HG03575 (cell line): ENCODE data around the gene NBL1.

Source experiments
- ATAC-seq: cut with Tn5 transposase; IDR thresholded peaks from one replicate; pipeline ENCODE4 v1.9.1; 2021; ENCODE audit not compliant: unreplicated experiment, insufficient number of reproducible peaks, low FRiP score; ENCODE audit errors: extremely low read depth

The NBL1 gene

DNA sequence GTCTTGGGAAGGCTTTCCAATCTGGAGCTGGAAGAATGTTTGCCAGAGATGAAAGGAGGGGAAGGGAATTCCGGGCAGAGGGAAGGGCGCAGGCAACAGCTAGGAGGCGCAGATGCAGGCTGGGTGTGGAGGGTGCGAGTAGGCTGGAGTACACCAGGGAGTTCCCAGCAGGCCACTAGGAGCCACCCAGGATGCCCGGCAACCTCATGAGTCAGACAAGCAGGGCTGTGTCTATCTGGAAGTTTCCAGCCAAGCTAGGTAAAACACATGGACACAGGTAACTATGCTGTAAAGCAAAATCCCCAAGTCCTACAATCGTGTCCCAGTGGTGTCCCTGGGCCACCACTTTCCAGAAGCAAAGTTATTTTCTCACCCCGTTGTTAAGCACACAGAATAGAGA, 990 bp upstream of the NBL1 start:
- ATAC-seq = no peak

DNA sequence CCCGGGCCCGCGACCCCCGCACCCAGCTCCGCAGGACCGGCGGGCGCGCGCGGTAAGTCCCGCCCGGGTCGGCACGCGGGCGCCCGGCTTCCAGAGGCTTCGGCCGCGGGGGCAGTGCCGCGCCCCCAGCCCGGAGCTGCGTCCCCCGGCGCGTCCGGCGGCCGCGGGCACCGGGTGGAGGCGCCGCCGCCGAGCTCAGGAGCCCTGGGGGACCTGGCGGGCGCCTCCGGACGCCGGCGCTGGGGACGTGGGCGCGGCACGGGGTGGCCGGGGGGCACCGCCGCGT, 227 bp downstream of the NBL1 start:
- ATAC-seq = no peak

DNA sequence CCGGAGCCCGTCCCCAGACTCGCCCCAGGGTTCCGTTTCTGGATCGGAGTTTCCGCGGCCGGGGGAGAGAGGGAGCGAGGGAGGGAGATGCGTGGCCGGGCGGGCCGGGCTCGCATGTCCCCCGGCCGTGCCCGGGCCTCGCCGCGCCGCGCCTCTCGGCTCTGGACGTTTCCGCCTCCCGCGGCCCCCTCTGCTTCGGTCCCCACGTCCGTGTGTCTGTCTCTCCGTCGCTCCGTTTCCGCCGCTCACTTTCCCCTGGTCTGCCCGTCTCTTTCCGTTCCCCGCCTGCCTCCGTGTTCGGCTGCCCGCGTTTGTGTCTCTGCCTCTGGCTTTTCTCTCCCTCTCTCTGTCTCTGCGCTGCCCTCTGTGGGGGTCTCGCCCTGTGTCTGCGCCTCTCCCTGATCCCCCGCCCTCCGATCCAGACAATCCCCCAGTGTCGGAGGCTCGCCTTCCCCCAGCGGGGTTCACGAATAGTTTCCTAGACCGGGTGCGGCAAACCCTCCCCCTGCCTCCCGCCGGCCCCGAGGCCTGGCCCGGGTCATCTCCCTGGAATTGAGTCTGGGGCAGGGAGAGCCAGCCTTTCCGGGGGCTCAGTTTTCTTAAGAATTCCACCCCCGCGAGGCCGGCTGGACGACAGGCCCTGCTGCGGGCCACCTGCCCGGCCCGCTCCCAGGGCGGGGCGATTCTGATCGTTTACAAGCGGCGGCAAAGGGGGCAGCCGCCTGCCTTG, 735 bp downstream of the NBL1 start:
- no peak for ATAC-seq

DNA sequence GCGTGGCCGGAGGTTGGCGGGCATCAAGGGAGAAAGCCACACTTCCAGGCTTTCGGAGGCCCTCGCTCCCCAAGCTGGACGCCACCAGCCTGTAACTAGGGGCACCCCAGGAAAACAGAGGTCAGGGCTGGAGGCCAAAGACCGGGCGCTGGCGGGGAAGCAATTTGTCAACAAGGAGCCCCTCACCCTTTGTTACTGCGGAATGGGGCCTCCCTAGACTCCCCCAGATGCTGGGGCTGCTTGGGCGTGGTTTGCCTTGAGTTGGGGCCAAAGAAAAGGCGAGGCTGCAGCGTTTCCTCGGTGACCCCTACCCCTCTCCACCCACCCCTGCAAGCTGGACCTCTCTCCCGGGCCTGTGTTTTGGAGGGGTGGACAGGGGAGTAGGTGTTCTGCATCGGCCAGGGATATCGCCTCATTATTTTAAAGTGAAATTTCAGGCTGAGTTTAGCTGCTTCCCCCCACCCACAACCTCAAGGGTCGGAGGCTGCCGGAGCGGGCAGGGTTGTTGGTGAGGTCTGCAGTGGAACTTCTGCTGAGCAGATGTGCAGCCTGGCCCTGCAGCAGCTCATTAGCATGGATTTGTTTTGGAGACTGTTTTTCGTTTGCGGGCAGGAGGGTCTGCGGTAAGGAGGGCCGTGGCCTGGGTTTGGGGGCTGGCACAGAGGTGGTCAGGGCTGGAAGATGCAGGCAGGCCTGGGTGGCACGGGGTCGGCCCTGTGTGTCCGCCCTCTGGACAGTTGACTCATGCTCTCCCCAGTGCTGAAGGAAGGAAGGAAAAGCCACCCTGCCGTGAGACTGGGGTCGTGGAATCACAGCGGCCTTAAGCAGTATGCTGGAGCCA, 1.5 kb downstream of the NBL1 start:
- no peak for ATAC-seq

DNA sequence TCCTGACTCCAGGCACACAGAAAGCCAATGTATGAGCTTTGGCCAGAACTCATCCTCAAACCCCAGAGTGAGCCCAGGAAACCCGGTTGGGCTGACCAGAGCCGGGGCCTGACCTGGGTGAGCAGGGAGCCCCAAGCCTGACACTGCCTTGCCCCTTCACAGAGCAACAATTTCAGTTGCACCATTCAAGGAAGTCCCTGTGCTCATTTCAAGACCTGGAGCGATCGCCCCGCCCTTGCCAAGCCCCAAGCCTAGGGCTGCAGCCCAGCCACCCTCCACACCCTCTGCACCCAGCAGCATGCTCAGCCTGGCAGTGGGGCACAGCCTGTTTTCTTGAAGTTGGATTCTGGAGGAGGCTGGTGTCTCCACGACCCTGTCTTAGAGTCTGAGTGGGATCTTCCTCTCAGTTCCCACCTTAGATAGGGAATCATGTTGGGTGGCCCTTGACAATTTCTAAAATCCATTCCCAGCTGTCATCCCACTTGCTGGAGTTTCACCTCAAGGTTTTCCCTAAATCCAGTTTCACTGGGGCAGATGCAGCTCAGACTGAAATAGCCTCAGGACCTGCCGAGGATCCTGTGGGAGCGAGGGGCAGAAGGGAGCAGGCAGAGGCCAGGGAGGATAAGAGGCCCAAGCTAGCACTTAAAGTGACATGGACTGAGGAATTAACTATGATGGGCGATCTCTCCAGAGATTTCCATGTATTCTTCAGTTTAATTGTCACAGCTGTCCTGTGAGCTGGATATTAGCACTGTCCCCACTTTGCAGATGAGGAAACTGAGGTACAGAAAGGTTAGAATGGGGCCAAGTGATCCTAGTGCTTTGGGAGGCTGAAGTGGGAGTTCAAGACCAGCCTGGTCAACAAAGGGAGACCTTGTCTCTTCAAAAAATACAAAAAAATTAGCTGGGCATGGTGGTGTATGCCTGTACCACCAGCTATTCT, 2.5 kb downstream of the NBL1 start:
- ATAC-seq = no peak

DNA sequence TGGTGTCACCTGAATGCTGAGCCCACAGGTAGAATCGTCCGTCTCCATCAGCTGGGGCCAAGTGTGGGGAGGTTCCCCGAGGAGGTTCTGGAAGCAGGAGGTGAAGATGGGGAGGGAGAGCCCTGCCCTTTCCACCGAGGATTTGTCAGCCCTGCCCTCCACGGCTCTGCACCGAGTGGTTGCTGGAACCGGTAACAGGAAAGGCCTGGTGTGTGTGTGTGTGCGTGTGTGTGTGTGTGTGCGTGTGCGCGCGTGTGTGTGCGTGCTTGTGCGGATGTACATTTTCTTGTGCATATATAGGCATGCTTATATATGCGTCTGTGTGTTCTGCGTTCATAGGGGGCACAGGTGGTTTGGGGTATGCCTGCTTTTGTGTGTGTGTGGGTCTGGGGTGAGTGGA, 3.5 kb downstream of the NBL1 start:
- no peak for ATAC-seq

DNA sequence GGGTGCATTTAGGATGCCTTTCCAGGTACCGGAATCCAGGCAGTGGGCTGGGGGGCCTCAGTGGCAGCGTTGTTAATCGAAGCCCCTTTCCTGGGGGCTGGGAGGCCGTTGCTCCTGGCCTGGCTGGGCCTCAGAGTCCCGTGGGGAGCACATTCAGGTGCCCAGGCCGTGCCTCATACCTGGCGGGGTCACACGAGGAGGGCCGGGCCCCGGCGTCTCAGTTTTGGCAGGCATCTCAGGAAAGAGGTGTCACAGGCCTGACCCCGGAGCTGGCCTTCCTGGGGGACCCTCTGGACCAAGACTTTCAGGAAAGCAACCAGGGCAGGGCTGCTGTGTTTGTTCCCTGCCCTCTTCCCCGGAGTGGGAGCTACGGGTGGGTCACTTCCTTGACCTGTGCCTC, 4.1 kb downstream of the NBL1 start:
- ATAC-seq = no peak

DNA sequence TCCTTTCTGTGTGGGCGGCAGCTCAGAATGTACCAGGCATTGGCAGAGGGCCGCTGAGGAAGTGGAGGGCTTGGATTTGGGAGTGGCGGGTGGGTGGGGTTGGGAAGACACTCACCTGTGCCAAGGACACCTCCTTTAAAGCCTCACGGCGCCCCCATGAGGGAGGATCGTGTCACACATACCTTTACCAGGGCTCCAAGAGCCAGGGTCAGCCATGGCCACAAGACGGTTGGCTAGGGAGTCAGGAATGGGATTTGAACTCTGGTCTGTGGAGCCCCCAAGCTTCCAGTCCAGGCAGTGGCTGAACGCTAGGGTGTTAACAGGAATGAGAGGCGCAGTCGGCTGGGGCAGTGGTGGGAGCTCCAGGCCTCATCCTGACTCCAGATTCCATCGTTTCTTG, 4.6 kb downstream of the NBL1 start:
- no peak for ATAC-seq

DNA sequence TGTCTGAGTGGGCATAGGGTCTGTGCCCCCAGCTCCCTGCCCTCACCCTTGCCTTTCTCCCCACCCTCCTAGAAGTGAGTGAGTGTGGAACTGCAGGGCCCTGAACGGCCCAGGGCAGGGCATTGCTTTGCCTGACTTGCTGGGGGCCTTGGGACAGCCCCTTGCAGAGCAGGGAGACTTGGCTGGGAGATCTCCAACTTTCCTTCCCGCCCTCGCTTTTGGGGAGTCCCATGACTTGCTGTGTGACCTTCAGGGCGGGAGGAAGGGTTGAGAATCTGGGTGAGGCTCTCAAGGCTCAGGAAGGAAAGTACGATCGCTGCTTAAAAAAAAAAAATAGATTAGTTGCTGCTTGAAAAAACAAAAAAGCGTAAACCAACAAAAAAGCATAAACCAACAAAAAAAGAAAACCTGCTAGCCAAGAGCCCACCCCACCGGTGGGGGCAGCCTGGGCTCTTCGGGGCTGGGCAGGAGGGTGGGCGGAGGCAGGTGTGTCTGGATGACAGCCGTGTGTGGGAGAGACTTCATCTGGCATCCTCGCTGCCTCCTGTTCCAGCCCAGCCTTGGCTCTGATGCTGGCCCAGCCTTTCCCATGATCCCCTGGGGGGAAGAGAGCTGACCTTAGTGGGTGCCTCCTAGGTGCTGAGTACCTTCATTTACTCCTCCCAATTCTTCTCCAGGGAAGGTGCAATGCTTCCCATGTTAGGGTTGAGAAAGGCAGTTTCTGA, 6.5 kb downstream of the NBL1 start:
- no peak for ATAC-seq

DNA sequence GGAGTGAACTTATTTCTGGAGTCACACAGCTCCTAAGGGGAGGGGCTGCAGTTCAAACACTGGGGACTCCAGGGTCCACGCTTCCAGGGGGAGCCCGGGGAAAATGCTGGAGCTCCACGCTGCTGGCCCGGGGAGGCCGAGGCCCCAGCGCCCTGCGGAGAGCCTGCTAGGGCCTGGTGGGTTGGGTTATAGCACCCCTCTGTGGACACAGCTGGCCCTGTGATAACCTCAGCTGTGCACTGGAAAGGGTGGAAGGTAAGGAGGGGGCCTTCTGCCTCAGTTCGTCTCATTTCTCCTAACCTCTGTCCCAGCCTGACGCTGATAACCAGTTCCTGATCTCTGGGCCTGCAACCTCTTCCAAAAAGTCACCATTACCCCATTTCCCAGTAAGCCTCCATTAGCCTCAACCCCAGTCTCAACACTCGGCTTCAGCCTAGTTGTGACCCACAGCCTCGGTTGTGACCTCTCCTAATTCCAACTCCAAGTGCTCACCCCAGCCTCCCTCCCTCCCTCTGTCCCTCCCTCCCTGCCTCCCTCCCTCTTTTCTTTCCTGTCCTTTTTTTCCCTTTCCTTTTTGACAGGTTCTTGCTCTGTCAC, 7.1 kb downstream of the NBL1 start:
- no peak for ATAC-seq

DNA sequence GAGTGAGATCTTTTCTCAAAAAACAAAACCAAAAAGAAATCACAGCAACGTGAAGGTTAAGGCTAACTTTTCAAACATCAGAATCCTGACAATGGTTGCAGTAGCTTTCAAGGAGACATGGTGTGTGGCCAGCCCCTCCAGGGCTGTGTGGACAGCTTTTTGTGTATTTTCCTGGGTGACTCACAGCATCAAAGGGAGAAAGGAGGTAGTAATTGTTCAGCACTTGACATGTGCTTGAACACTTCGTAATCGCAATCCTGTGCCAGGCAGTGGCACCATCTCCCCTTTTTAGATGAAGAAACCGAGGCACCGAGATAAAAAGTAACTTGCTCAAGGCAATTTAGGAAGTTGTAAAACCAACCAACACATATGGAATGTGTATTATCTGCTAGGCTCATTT, 10.3 kb downstream of the NBL1 start:
- no peak for ATAC-seq

DNA sequence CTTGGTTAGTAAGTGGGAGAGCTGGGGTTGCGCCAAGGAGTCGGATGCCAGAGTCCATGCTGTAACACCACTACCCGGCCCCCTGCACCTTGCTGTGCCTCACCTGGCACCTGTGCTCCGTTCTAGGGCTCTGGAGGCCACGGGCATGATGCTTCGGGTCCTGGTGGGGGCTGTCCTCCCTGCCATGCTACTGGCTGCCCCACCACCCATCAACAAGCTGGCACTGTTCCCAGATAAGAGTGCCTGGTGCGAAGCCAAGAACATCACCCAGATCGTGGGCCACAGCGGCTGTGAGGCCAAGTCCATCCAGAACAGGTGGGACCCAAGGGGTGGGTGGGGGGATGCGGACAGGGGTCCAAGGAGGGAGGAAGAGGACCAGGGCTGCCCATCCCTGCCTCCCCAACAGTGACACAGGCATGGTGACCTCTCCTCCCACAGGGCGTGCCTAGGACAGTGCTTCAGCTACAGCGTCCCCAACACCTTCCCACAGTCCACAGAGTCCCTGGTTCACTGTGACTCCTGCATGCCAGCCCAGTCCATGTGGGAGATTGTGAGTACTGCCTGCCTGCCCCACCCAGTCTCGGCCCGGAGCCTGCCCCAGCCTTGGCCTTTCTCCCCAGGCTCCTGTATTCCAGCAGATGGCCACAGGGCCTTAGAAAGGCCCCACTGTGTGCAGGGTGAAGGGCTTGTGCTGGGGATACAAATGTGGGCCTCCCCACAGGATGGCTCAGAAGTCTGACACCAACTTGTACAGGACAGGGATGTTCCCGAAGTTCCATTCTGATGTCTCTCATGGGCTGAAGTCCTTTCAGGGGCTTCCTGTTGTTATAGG, 11.0 kb downstream of the NBL1 start:
- no peak for ATAC-seq

DNA sequence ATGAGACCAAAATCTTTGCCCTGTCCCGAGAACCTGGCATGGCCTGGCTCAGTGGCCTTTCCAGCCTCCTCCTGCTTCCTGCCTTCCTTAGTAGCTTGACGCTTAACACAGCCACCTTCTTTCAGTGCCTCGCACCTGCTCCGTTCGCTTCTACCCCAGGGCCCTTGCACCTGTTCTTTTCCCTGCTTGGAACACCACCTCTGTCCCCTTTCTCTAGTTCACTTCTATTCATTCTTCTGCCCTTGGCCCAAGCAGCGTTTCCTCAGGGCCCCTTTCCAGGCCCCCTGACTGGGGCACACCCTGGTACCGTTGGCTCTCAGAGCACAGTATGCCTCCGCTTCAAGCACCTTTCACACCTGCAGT, 11.6 kb downstream of the NBL1 start:
- ATAC-seq = no peak

DNA sequence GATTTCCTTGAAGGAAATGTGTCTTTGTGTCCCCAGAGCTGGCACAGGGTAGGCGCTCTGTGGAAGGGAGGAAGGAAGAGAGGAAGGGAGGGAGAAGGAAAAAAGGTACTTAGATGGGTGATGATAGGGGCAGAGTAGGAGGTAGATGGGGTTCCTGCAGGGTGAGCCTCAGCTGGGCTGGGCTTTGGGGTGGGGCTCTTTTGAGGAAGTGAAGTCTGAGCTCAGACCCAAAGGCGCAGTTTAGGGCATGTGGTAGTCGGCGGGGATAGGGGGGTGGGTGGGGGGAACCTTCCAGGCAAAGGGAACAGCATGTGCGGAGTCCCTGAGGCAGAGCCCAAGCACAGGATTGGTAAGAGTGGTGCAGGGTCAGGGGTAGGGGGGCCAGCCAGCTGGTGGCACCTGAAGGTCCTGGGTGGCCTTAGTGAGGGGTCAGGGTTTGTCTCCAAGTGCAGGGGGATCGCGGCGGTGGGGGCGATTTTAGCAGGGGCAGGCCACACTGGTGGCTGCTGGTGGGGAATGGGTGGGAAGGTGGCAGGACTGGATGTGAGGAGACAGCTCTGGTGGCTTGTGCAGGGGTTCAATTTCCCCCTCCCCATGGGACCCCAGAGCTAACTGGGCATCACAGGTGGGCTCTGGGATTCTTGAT, 12.1 kb downstream of the NBL1 start:
- no peak for ATAC-seq

DNA sequence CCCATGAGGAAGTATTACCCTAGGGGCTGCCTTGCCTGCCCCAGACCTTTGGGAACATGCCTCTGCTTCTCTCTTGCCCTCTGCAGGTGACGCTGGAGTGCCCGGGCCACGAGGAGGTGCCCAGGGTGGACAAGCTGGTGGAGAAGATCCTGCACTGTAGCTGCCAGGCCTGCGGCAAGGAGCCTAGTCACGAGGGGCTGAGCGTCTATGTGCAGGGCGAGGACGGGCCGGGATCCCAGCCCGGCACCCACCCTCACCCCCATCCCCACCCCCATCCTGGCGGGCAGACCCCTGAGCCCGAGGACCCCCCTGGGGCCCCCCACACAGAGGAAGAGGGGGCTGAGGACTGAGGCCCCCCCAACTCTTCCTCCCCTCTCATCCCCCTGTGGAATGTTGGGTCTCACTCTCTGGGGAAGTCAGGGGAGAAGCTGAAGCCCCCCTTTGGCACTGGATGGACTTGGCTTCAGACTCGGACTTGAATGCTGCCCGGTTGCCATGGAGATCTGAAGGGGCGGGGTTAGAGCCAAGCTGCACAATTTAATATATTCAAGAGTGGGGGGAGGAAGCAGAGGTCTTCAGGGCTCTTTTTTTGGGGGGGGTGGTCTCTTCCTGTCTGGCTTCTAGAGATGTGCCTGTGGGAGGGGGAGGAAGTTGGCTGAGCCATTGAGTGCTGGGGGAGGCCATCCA, 12.8 kb downstream of the NBL1 start:
- ATAC-seq = no peak

DNA sequence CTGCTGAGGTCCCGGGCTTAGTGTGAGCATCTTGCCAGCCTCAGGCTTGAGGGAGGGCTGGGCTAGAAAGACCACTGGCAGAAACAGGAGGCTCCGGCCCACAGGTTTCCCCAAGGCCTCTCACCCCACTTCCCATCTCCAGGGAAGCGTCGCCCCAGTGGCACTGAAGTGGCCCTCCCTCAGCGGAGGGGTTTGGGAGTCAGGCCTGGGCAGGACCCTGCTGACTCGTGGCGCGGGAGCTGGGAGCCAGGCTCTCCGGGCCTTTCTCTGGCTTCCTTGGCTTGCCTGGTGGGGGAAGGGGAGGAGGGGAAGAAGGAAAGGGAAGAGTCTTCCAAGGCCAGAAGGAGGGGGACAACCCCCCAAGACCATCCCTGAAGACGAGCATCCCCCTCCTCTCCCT, 13.4 kb downstream of the NBL1 start:
- ATAC-seq = no peak

DNA sequence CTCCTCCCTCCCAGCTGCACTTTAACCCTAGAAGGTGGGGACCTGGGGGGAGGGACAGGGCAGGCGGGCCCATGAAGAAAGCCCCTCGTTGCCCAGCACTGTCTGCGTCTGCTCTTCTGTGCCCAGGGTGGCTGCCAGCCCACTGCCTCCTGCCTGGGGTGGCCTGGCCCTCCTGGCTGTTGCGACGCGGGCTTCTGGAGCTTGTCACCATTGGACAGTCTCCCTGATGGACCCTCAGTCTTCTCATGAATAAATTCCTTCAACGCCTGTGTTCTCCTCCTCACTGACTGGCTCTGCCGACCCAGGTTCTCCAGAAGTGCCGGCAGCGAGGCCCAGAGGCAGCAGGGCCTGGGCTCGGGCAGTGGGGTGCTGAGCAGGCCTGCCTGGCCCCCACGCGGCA, 14.1 kb downstream of the NBL1 start:
- ATAC-seq = no peak
